GM19328 (cell line): ENCODE results near the gene OPALIN.
A peak's percentile ranks its signal among the peaks of the same experiment; 100 is the strongest.

Source experiments
- ATAC-seq: cut with Tn5 transposase; IDR thresholded peaks from one replicate; pipeline ENCODE4 v1.9.1; 2021; ENCODE audit warnings: mild to moderate bottlenecking, moderate library complexity; ENCODE audit not compliant: unreplicated experiment

The OPALIN gene, protein sequence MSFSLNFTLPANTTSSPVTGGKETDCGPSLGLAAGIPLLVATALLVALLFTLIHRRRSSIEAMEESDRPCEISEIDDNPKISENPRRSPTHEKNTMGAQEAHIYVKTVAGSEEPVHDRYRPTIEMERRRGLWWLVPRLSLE

DNA sequence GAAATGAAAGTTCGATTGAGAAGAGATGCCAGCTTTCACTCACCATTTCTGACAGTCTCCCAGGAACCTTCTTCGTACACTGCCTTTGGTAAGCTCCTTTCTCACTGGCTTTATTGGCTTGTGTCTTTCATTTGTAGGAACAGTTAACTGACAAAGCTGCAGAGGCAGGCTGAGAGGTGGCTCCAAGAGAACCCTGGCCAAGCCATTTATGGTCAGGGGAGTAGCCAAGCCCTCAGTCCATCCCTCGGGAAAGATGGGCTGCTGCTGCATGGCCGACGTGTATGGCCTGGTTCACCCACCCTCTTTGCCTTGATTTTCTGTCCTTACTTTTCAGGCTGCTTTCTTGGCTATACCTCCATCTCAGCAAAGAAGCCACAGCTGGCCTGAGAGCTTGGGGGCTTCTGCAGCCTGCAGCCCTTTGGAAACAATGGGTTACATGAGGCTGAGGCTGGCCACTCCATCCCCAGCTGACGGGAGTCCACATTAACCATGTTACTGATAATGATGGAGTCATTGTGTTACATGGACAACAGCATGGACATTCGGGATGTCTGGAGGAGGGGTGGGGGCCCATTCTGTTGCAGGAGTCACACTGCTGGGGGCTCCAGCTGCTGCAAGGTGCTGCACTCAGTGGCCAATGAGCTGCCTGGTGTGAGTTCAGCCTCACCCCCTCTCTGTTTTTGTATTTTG lies at the start of gene OPALIN:
Gene OPALIN (minus strand): TSS at position 152 of the 690 bp plus-strand sequence. CDS start 106 bp downstream, at position 46.
- no peak for ATAC-seq

DNA sequence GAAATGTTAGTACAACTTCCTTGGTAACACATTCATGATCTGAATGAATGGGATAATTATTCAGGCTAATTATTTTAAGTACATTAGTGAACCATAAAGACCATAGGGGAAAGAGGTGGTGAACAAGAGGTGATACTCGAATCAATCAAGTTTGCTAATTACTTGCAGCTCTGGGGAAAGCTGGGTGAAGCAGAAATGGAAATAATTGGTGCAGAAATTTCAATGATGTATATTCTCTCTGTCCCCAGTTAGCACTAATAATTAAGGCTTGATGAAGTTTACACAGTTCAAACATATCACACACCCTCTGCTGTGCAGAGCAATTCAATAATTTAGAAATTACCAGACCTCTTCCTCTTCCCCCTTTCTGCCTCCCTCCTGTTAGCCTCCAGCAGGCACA lies 49.4 kb upstream of the OPALIN start:
- no peak for ATAC-seq

DNA sequence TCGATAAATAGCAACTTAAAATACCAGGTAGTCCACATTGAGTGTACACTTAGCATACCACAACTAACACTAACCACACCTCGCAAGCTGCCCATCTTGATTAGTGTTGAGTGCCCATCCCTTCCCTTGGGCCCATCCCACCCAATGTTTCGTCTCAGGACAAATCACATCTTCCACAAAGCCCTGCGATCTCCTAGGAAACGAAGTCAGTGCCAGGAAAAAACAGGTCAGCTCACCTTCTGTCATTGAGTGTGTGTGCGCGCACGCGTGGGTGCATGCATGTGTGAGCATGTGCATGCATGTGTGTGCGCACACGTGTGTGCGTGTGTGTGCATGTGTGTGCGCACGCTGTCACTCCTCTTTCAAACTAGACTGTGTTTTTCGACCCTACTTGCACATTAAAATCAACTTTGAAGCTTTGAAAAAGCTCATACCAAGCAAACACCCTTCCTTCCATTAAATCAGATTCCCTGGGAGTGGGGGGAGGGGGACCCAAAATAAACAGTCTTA lies 48.8 kb upstream of the OPALIN start:
- no peak for ATAC-seq

DNA sequence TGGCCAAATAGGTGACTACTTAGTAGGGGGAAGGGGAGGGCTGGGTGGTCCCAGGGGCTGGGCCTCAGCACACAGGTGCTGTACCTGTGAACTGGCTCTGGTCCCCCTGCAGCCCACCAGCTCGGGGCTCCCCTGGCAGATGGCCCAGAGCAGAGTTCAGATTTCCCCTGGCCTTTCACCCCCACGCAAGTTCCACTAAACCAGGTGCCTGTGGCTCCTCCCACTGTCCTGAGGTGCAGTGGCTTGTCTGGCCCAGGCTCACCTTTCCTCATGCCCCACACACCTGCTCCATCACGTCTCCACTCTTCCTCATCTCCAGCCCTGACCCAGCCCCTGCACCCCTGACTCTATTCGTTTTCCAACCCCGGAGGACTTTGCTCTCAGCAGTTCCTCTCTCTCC lies 47.3 kb upstream of the OPALIN start:
- no peak for ATAC-seq

DNA sequence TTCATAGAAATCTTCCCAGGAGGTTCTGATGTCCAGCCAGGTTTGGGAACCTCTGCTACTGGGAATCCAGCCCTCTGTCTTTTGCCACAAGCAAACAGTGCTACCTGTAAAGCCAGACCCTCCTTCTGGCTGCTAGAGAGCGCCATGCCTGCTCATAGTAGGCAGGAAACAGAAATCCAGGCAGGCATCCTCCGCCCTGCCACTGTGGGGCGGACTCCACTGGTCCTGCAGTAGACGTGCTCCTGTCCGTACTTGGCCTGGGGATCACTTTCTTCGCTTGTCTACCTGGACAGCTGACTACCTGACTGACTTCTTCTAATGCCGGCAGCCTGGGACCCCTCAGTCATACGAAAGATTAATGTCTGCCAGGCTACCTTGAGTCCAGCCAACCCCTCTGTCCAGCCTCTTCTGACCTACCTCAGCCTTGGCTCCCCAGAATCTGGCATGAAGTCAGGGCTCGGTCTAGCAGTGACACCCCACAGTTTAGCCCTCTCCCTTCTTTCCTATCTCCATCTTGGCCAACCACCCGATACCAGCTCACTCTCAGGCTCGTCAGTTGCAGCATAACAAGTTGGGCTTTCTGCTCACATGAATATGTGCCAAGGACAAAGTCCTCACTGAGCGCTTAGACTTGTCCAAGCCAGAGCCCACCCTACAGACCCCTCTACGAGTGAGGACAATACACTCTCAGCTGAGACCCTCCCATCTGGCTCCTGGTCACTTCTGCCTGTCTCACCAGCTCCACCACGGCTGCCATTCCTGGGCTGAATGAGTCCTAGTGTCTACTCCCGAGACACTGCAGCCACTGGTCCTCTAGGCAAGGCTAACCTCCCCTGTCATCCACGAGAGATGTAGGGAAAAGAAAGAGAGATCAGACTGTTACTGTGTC lies 43.9 kb upstream of the OPALIN start:
- ATAC-seq = no peak

DNA sequence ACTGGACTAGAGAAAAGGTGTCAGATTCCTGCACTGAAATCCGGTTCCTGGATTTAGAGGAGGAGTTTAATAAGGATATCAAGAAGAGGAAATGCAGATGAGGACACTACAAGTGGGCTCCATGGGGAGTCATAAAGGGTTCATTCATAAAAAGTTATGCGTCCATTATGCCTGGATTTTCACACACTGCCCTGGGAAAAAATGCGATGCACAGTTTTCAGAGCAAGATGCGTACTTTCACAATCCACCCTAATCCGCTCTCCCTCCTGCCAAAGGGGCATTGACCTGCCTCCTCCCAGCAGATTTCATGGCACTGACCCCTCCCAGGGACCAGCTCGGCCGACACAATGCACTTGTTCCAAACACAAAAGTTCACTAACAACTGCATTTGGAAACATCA lies 42.2 kb upstream of the OPALIN start:
- ATAC-seq = no peak

DNA sequence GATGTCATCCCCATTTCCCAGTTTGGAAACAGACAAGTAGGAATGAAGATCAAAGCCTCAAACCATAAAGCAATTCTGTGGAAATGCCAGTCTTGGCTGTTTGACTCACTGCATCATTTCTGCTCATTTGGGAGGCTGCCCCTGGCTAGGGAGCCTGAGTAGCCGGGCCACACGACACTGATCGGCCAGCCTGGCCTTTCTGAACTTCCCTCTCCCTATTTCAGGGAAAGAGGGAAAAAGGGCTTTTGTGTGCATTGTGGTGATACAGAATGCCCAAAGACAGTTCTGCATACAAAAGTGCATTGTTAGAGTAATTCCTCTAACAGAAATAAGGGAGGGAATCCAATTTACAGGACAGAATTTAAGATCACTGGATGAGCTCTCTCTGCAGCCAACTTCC lies 41.7 kb upstream of the OPALIN start:
- ATAC-seq = no peak

DNA sequence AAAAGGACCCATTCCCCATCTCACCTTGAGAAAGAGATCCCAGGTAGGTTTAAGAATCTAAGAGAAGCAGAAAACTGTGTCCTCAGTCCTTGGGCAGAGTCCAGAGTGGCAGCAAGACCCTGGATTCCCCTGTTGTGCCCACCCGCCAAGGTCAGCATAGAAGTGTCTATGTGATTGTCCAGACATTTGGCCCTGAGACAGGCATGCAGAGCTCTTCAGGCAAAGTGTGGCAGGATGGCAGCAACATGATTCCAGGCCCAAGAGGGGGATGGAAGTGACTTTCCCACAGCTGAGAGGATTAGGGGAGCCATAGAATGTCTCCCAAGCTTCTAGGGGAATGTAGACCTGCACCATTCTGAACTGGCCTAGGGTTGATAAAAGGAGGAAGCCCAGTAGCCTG lies 39.1 kb upstream of the OPALIN start:
- ATAC-seq = no peak

DNA sequence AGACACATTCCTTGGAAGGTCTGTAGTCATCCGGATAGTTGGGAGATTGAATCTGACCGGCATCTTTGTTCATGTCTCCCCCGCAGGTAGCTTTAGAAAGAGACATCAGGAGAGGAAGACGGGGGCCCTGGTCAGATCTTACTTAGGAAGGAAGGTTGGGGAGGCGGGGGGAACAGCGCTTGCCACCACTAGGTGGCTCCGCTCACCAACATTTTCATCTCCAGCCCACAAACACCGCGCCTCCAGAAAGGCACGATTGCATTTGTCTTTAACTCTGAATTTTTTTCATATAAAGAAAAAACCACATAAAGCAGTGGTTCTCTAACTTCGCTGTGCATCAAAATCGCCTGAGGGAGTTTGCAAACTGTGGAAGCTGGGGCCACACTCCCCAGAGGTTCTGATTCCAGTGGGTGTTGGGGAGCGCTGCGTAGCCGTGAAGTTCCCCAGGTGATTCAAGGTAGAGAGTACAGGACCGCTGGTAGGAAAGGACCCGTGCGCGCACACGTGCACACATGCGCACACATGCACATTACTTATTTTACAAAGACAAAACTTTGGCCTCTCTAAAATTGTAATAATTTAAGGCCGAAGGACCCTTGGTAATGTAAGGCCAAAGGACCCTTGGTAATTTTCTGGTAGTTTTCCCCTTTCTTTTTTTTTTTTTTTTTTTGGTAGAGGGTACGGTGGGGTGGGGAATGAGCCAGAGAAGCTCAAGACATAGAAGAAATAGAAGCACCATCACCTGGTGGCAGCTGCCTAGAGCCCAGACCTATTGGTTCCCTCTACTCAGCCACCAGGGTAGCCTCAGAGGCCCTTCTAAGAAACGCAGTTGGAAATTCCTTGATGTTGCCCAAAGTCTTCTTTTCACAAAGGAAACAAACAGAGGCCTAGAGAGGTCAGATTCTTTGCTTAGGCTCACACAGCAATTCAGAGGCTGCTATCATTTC lies 37.4 kb upstream of the OPALIN start:
- ATAC-seq = no peak

DNA sequence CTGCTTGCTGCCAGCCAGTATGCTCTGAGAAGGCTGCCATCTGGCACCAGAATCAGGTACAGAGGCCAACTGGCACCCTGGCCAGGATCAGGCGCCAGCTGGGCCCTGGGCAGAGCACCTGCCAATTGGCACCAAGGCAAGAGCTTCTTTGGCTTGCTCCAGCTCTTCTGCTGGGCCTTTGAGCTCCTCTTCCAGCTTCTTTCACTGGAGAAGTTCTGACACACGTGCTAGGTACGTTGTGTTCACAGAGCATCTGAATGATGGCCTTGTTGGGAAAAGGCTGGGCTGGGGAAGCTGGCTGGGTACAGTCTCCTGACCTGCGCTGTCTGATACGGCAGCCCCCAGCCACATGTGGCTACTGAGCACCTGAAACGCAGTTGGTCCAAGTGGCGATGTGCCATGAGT lies 31.7 kb upstream of the OPALIN start:
- no peak for ATAC-seq

DNA sequence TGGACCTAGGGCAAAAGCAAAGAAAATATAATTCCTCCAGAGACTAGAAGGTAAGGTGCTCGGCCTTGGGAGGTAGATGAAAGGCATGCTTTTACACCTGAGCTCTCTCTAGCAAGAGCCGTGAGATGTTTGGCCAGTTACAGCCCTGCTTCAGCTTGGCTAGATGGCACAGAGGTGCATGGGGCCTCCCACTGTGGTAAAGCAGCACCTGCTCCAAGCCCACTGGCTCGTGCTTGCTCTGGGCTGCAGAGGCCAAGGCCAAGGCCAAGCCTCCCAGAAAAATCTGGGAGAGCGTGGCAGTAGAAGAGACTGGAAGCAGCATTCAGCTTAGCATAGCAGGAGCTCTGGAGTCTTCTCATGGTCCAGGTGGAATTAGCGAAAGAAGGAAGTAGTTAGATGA lies 31.0 kb upstream of the OPALIN start:
- ATAC-seq = no peak

DNA sequence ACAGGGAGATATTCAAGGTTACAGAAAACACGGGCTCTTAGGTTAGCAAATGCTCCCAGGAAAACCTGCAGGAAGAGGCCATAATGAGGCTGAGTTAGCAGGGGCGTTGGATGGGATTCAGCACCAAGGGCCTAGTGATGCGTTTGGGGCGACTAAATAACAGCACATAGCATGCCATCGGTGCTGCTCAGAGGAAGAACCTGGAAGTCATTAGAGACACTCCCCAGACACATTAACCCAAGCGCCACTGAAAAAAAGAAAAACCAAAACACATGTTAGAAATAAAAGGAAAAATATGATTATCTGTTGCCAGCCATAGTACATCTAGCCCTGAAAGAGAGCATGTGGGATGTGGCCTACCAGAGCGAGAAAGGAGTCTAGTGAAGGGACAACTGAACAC lies 28.8 kb upstream of the OPALIN start:
- no peak for ATAC-seq

DNA sequence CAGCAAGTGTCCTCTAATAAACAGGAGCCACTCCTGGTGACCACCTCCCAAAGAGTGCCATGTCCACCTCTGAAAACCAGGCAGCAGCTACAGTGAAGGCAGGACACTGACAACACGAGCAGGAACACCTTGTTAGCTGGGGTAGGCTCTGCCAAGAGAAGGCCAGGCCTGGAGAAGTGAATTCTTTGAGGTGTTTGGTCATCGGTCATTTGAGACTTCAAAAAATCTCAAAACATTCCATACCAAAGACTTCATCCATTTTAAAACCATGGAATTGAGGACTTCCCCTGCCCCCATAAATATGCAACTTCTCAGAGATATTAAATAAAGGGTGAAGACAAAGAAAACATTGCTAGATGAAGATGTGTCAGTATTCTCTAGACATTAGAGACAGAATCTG lies 28.4 kb upstream of the OPALIN start:
- no peak for ATAC-seq

DNA sequence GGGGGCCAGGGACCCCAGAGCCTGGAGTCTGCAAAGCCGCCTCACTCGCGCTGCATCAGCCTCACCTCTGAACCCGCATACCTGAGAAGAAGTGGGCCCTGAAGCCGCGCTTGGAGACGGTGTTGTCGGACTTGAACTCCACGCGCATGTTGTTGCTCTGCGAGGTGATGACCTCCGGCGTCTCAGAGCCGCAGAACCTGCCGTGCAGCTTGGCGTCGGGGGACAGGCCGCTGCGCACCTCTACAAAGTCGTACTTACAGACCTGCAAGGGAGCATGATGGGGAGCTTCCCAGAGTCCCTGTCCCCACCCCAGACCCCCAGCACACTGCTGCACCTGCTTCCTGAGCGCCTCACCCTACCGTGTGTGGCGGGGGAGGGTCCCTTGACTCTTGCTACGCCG lies 25.7 kb upstream of the OPALIN start:
- ATAC-seq = no peak

DNA sequence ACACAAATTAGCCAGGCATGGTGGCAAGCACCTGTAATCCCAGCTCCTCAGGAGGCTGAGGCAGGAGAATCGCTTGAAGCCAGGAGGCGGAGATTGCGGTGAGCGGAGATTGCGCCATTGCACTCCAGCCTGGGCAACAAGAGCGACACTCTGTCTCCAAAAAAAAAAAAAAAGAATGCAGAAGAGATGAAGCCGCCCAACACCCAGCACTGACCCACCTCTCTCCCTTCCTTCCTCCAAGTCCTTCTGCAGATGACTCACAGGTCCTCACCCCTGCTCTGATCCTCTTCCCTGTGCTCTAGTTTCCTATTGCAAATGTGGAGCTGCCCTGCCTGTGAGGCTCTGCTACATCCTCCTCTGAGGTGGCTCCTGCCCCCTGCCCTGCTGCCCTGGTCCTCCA lies 22.0 kb upstream of the OPALIN start:
- no peak for ATAC-seq

DNA sequence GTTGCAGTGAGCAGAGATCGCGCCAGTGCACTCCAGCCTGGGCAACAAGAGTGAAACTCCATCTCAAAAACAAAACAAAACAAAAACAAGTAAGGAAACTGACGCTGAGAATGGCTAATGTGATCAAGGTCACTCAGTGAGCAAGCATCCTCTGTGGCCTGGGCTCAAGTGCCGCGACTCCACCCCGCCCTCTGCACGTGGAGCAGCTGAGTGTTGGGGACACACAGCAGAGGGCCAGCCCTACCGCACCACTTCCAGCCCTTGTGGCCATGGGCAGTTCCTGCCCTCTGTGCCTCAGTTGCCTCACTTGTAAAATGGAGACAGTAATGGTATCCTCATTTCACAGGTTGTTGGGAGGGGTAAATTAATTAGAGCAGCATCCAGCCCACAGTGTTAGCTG lies 21.0 kb upstream of the OPALIN start:
- ATAC-seq = no peak

DNA sequence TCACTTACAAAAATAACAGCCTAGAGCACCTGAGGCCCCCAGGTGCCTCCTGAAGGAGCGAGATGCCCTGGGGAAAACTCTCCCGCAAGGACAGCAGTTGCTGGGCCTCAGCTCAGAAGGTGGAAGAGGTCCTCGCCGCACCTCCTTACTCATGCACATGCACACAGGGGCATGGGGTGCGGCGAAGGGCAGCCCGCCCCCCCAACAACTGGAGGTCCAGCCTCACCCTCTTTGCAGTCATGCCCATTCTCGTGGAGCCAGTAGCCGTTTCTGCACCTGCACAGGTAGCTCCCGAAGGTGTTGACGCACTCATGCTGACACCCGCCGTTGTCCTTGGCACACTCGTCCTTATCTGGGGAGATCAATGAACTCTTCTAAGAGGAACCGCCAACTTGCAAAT lies 19.9 kb upstream of the OPALIN start:
- ATAC-seq = no peak

DNA sequence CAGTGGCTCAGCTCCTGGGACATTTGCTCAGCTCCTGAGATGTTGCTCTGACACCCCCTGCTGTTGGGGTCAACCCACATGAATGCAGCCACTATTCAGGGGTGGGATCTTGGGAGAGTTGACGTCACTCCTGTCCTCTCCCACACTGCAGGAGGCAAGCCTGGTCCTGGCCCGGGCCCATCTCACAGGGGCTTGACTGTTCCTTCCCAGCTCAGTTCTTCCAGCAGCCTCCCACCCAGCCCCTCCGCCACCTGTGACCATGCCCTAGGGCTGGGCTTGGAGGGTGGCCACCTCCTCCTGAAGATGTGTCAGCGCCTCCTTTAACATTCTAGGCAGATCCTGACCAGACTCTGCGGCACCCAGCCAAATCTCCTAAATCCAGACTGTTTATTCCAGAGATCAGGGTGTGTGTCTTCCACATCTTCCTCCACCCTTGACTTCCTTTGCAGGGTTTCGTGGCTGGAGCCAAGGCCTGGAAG lies 19.1 kb upstream of the OPALIN start:
- no peak for ATAC-seq

DNA sequence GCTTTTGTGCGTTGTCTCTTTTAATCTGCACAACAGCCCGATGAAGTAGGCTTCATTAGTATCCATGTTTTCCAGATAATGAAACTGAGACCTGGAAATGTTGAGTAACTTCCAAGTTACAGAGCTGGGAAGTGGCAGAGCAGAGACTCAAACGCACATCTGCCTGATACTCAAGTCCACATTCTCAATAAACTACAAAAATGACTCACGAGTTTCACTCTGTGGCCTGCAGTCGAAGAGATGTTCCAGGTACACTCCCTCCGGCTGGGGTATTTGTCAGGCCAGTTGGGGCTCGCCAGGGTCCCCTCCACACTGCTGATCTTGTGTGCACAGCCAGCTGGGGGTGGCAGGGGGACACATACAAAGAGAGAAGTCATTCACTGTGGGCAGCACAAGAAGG lies 17.7 kb upstream of the OPALIN start:
- ATAC-seq = no peak

DNA sequence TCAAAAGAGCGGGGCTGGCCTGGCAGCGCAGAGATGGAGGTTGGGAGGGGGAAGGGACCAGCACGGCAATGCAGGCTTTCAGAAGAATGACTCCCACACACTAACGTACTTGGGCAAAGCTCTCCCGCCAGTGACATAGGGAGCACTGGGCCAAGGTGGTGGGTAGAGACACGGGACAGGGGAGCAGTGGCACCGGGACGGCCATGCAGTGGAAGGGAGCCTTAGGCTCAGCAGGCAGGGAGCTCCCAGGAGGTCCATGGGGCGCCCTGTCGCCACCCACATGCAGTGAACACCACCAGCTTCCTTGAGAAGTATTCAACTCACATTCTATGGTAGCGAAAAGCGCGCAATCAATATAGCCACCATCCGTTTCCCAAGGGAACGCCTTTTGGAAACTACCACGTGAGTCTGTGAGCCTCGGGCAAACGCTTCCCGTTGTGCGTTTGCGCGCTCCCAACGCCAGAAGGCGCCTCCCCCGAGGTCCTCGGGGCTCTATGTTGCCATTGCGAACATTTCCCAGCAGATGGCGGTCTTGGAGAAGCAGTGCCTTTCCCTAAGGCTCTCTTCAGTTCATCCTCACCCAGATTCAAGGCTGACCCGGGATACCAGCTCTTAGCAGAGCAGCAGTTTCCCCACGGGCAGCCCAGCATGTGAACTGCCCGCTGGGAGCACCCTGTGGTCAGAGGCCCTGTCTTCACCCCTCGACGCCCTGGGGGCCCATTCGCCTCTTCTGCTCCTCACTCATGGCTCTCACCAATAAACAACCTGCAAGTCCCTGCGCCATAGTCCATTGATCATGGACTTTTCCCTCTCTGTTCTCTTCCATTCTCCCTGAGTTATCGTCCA lies 16.4 kb upstream of the OPALIN start:
- peak; percentile 76 for ATAC-seq
